IPS-20b (cell line): ENCODE measurements around the gene COL20A1.

Source experiments
- H3K27ac ChIP-seq: one replicate; pipeline ENCODE4 v1.5.1; 2013; ENCODE audit warnings: low read length
- H3K27me3 ChIP-seq: 2 replicates; pipeline ENCODE4 v1.6.1; 2013; ENCODE audit warnings: mild to moderate bottlenecking, low read length, inconsistent platforms; ENCODE audit not compliant: insufficient read depth
- H3K36me3 ChIP-seq: 2 replicates; pipeline ENCODE4 v1.6.1; 2013; ENCODE audit warnings: low read depth, mild to moderate bottlenecking, inconsistent platforms, low read length, moderate library complexity; ENCODE audit not compliant: insufficient read depth
- H3K4me1 ChIP-seq: 2 replicates; pipeline ENCODE4 v1.6.1; 2013; ENCODE audit warnings: mild to moderate bottlenecking, control low read depth, inconsistent platforms, low read length, moderate library complexity; ENCODE audit not compliant: insufficient read depth
- H3K4me3 ChIP-seq: 2 replicates; pipeline ENCODE4 v1.5.1; 2013; ENCODE audit warnings: mild to moderate bottlenecking, low read length, inconsistent platforms
- H3K9ac ChIP-seq: 2 replicates; pipeline ENCODE4 v1.6.1; 2013; ENCODE audit warnings: low read depth, mild to moderate bottlenecking, inconsistent platforms, low read length, moderate library complexity
- H3K9me3 ChIP-seq: 2 replicates; pipeline ENCODE4 v1.6.1; 2013; ENCODE audit warnings: mild to moderate bottlenecking, low read depth, low read length, inconsistent platforms; ENCODE audit not compliant: insufficient read depth

Gene COL20A1

GRCh38 chr20:63306673-63307537 is 13.9 kb downstream of the COL20A1 start:
- no peak overlapping the region for H3K4me3 ChIP-seq
- no peak overlapping the region for H3K9ac ChIP-seq
- no peaks in the 10 kb centered on the region for H3K27me3 ChIP-seq
- no peaks in the 10 kb centered on the region for H3K9me3 ChIP-seq
- H3K4me1 ChIP-seq = no peaks in the 10 kb centered on the region
- H3K36me3 ChIP-seq = no peaks in the 10 kb centered on the region
- H3K27ac ChIP-seq = no peak overlapping the region

- Histone ChIP-seq H3K27me3 (no peaks in the 10 kb centered on the region), H3K27ac (no peak overlapping the region), H3K36me3 (no peaks in the 10 kb centered on the region), H3K4me3 (no peak overlapping the region), H3K9ac (no peak overlapping the region), H3K4me1 (no peaks in the 10 kb centered on the region), H3K9me3 (no peaks in the 10 kb centered on the region)
Observed at GRCh38 chr20:63307538-63308217, 14.7 kb downstream of the COL20A1 start.

GRCh38 chr20:63308218-63308911 is 15.4 kb downstream of the COL20A1 start:
- Histone ChIP-seq H3K4me1 (no peaks in the 10 kb centered on the region), H3K36me3 (no peaks in the 10 kb centered on the region), H3K9ac (no peak overlapping the region), H3K27ac (no peak overlapping the region), H3K4me3 (no peak overlapping the region), H3K27me3 (no peaks in the 10 kb centered on the region), H3K9me3 (no peaks in the 10 kb centered on the region)

- Histone ChIP-seq H3K27ac (no peak overlapping the region), H3K27me3 (no peaks in the 10 kb centered on the region), H3K9ac (no peak overlapping the region), H3K4me1 (no peaks in the 10 kb centered on the region), H3K4me3 (no peak overlapping the region), H3K36me3 (no peaks in the 10 kb centered on the region), H3K9me3 (no peaks in the 10 kb centered on the region)
Observed at GRCh38 chr20:63309261-63310071, 16.5 kb downstream of the COL20A1 start.

GRCh38 chr20:63310265-63310991 is 17.4 kb downstream of the COL20A1 start:
- H3K4me1 ChIP-seq = no peaks in the 10 kb centered on the region
- no peak overlapping the region for H3K27ac ChIP-seq
- no peak overlapping the region for H3K4me3 ChIP-seq
- no peaks in the 10 kb centered on the region for H3K9me3 ChIP-seq
- no peaks in the 10 kb centered on the region for H3K36me3 ChIP-seq
- H3K27me3 ChIP-seq = no peaks in the 10 kb centered on the region
- H3K9ac ChIP-seq = no peak overlapping the region

GRCh38 chr20:63311186-63311832 is 18.3 kb downstream of the COL20A1 start:
- Histone ChIP-seq H3K4me3 (no peak overlapping the region), H3K36me3 (no peaks in the 10 kb centered on the region), H3K9ac (no peak overlapping the region), H3K27me3 (no peaks in the 10 kb centered on the region), H3K27ac (no peak overlapping the region), H3K4me1 (no peaks in the 10 kb centered on the region), H3K9me3 (no peaks in the 10 kb centered on the region)

- no peak overlapping the region for H3K9ac ChIP-seq
- no peak overlapping the region for H3K4me3 ChIP-seq
- no peak overlapping the region for H3K27ac ChIP-seq
- H3K9me3 ChIP-seq = no peaks in the 10 kb centered on the region
- no peaks in the 10 kb centered on the region for H3K27me3 ChIP-seq
- no peaks in the 10 kb centered on the region for H3K36me3 ChIP-seq
- H3K4me1 ChIP-seq = no peaks in the 10 kb centered on the region
Observed at GRCh38 chr20:63311833-63312243, 18.9 kb downstream of the COL20A1 start.

- Histone ChIP-seq H3K9ac (no peak overlapping the region), H3K36me3 (no peaks in the 10 kb centered on the region), H3K27me3 (no peaks in the 10 kb centered on the region), H3K27ac (no peak overlapping the region), H3K9me3 (no peaks in the 10 kb centered on the region), H3K4me1 (no peaks in the 10 kb centered on the region), H3K4me3 (no peak overlapping the region)
Observed at GRCh38 chr20:63312273-63312672, 19.3 kb downstream of the COL20A1 start.

GRCh38 chr20:63312690-63313348 is 19.8 kb downstream of the COL20A1 start:
- H3K9ac ChIP-seq = no peak overlapping the region
- no peaks in the 10 kb centered on the region for H3K27me3 ChIP-seq
- H3K36me3 ChIP-seq = no peaks in the 10 kb centered on the region
- H3K27ac ChIP-seq = no peak overlapping the region
- H3K4me1 ChIP-seq = no peaks in the 10 kb centered on the region
- no peak overlapping the region for H3K4me3 ChIP-seq
- no peaks in the 10 kb centered on the region for H3K9me3 ChIP-seq

- no peak overlapping the region for H3K9ac ChIP-seq
- H3K4me3 ChIP-seq = no peak overlapping the region
- H3K27ac ChIP-seq = no peak overlapping the region
- no peaks in the 10 kb centered on the region for H3K36me3 ChIP-seq
- H3K9me3 ChIP-seq = no peaks in the 10 kb centered on the region
- no peaks in the 10 kb centered on the region for H3K27me3 ChIP-seq
- H3K4me1 ChIP-seq = no peaks in the 10 kb centered on the region
Observed at GRCh38 chr20:63313349-63314014, 20.5 kb downstream of the COL20A1 start.
